ENCODE measurements around the gene PLEKHG3.

Gene PLEKHG3

DNA sequence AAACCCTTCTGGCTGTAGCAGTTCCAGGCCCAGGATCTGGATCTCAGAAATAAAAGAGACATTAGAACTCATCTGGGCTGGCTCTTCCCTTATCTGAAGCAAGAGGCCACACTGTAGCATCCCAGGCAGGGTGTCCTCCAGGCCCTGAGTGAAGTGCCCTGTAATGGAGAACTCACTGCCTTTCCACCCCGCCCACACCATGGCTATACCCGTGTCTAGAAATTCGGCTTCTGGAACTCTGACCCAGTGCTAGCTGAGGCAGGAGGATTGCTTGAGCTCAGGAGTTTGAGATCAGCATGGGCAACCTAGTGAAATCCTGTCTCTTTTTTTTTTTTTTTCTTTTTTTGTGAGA, 23.5 kb upstream of the PLEKHG3 start:
- Histone ChIP-seq H4K20me1 (ENCODE audit: control insufficient read depth, insufficient read depth, low read depth, low read length) (no peaks in the 10 kb centered on the region), H3K79me2 (ENCODE audit: control insufficient read depth, low read length) (no peaks in the 10 kb centered on the region), H3K4me2 (ENCODE audit: low read length) (no peak overlapping the region), H3K36me3 (ENCODE audit: control insufficient read depth, low read length) (no peaks in the 10 kb centered on the region), H3K9me2 (replicated peaks; ENCODE audit: control insufficient read depth, low read length) (no peaks in the 10 kb centered on the region), H3F3A (ENCODE audit: control insufficient read depth, insufficient read depth) (no peaks in the 10 kb centered on the region), H3K27ac (ENCODE audit: low read depth, low read length) (no peak overlapping the region), H3K4me1 (ENCODE audit: control insufficient read depth, low read length) (peaks cover 5% of the 10 kb centered on the region), H3K27me3 (ENCODE audit: control insufficient read depth, low read length) (peaks cover 2% of the 10 kb centered on the region; the same call in 1 of the 2 replicates), H3K4me3 (ENCODE audit: low read length) (no peak overlapping the region), H3K9me3 (ENCODE audit: control insufficient read depth, insufficient read depth, low read length) (no peaks in the 10 kb centered on the region)
- TF ChIP-seq EZH2phosphoT487 (IDR thresholded peaks at IDR 0.05; ENCODE audit: borderline replicate concordance, low read length) (no peak), CTCF (IDR thresholded peaks at IDR 0.05; ENCODE audit: low read depth, low read length, poor library complexity, severe bottlenecking) (no peak)

- Histone ChIP-seq H3K9me2 (replicated peaks; ENCODE audit: control insufficient read depth, low read length) (no peaks in the 10 kb centered on the region), H3K4me3 (ENCODE audit: low read length) (no peak overlapping the region), H3K9me3 (ENCODE audit: control insufficient read depth, insufficient read depth, low read length) (no peaks in the 10 kb centered on the region), H3K4me2 (ENCODE audit: low read length) (no peak overlapping the region), H3F3A (ENCODE audit: control insufficient read depth, insufficient read depth) (no peaks in the 10 kb centered on the region), H3K79me2 (ENCODE audit: control insufficient read depth, low read length) (no peaks in the 10 kb centered on the region), H3K27ac (ENCODE audit: low read depth, low read length) (no peak overlapping the region), H4K20me1 (ENCODE audit: control insufficient read depth, insufficient read depth, low read depth, low read length) (no peaks in the 10 kb centered on the region), H3K36me3 (ENCODE audit: control insufficient read depth, low read length) (no peaks in the 10 kb centered on the region), H3K27me3 (ENCODE audit: control insufficient read depth, low read length) (peaks cover 2% of the 10 kb centered on the region; the same call in 1 of the 2 replicates), H3K4me1 (ENCODE audit: control insufficient read depth, low read length) (no peaks in the 10 kb centered on the region)
- no peak for TF ChIP-seq CTCF (IDR thresholded peaks at IDR 0.05; ENCODE audit: low read depth, low read length, poor library complexity, severe bottlenecking)
- TF ChIP-seq EZH2phosphoT487 (IDR thresholded peaks at IDR 0.05; ENCODE audit: borderline replicate concordance, low read length) = no peak
Observed at GRCh38 chr14:64681796-64682710, 22.2 kb upstream of the PLEKHG3 start.

DNA sequence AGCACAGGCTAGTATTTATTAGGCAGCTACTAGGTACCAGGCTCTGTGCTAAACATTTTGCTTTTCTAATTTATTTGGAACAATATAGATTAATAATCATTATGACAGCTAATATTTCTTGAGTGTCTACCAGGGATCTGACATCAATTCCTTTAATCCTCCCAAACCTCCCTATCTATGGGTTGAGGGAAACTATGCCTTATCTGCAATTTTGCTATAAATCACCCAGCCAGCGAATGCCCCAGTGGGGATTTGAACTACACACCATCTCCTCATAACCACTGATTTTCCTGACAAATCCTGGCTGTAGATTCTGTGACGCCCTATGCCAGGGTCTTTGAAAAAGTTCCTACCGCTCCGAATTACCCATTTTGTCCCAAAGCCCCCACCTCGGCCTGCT, 21.4 kb upstream of the PLEKHG3 start:
- Histone ChIP-seq H3F3A (ENCODE audit: control insufficient read depth, insufficient read depth) (no peaks in the 10 kb centered on the region), H3K27me3 (ENCODE audit: control insufficient read depth, low read length) (no peaks in the 10 kb centered on the region), H4K20me1 (ENCODE audit: control insufficient read depth, insufficient read depth, low read depth, low read length) (no peaks in the 10 kb centered on the region), H3K9me3 (ENCODE audit: control insufficient read depth, insufficient read depth, low read length) (no peaks in the 10 kb centered on the region), H3K9me2 (replicated peaks; ENCODE audit: control insufficient read depth, low read length) (no peaks in the 10 kb centered on the region), H3K79me2 (ENCODE audit: control insufficient read depth, low read length) (no peaks in the 10 kb centered on the region), H3K27ac (ENCODE audit: low read depth, low read length) (no peak overlapping the region), H3K4me1 (ENCODE audit: control insufficient read depth, low read length) (no peaks in the 10 kb centered on the region), H3K36me3 (ENCODE audit: control insufficient read depth, low read length) (no peaks in the 10 kb centered on the region), H3K4me3 (ENCODE audit: low read length) (no peak overlapping the region), H3K4me2 (ENCODE audit: low read length) (no peak overlapping the region)
- TF ChIP-seq CTCF (IDR thresholded peaks at IDR 0.05; ENCODE audit: low read depth, low read length, poor library complexity, severe bottlenecking) = no peak
- TF ChIP-seq EZH2phosphoT487 (IDR thresholded peaks at IDR 0.05; ENCODE audit: borderline replicate concordance, low read length) = no peak
